Activated T-helper 1 cell treated with Interleukin-2 at 50 U/mL for 16 hours (primary cell): ENCODE data around the gene SLC25A1.
"Not testable (repeated sequence)": the region's sequence is repeated elsewhere in the genome, so short reads cannot be mapped to it uniquely, and the experiment has no call there.

Experiments
- DNase-seq: peaks from one replicate; pipeline ENCODE4 v3.0.0-alpha.2; 2020; ENCODE audit warnings: low read depth

The SLC25A1 gene

GRCh38 chr22:19166421-19166820, 12.1 kb downstream of the SLC25A1 start:
- DNase-seq: no peak

GRCh38 chr22:19164425-19164824, 14.1 kb downstream of the SLC25A1 start:
- DNase-seq: no peak

- DNase-seq: not testable (repeated sequence)
Measured at GRCh38 chr22:19158649-19159048, 19.9 kb downstream of the SLC25A1 start.

GRCh38 chr22:19156109-19156508, 22.4 kb downstream of the SLC25A1 start:
- DNase-seq: not testable (repeated sequence)

GRCh38 chr22:19152942-19153883, 25.3 kb downstream of the SLC25A1 start:
- DNase-seq: no peak

- no peak for DNase-seq
Measured at GRCh38 chr22:19151329-19152191, 27.0 kb downstream of the SLC25A1 start.

GRCh38 chr22:19150482-19151328, 27.8 kb downstream of the SLC25A1 start:
- DNase-seq: no peak

- DNase-seq: no peak
Measured at GRCh38 chr22:19149991-19150390, 28.5 kb downstream of the SLC25A1 start, which contains the start of gene GSC2. TSS of gene GSC2 (minus strand) at chr22:19150292. CDS start at chr22:19150283, 9 bp downstream.

GRCh38 chr22:19149047-19149883, 29.3 kb downstream of the SLC25A1 start:
- no peak for DNase-seq

GRCh38 chr22:19148417-19149046, 30.0 kb downstream of the SLC25A1 start:
- DNase-seq: no peak

- DNase-seq: no peak
Measured at GRCh38 chr22:19147195-19147780, 31.2 kb downstream of the SLC25A1 start.

GRCh38 chr22:19146215-19146968, 32.1 kb downstream of the SLC25A1 start:
- no peak for DNase-seq

GRCh38 chr22:19143967-19144400, 34.6 kb downstream of the SLC25A1 start:
- DNase-seq: no peak

- no peak for DNase-seq
Measured at GRCh38 chr22:19143212-19143611, 35.3 kb downstream of the SLC25A1 start.

- DNase-seq: no peak
Measured at GRCh38 chr22:19142394-19142793, 36.1 kb downstream of the SLC25A1 start.

GRCh38 chr22:19139974-19140373, 38.6 kb downstream of the SLC25A1 start:
- DNase-seq: no peak

GRCh38 chr22:19139001-19139356, 39.6 kb downstream of the SLC25A1 start:
- no peak for DNase-seq

GRCh38 chr22:19138217-19139000, 40.1 kb downstream of the SLC25A1 start:
- no peak for DNase-seq
